ENCODE data around the gene GUCD1.

The GUCD1 gene

DNA sequence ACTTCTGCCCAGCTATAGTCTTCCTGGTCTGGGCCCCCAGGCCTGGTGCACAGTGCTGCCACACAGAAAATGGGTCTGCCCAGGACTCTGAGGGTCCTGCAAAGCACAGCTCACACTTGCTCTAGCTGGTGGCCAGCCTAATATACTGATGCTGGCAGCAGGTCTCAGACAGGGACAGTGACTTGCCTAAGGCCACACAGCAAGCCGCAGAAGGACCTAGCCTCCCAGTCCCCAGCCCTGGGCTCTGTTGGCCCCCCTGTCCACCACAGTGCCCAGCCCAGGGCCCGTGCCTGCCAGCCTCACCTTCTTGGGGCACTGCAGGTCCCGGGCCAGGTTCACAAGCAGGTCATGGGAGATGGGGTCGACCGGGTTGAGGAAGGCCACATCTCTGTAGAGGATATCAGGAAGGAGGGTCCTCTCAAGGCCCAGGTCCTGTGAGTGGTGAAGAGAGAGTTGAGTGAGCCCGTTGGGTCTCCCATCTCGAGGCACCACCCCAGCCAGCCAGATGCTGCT is 34.6 kb upstream of the GUCD1 start:
- no peak for DNase-seq

DNA sequence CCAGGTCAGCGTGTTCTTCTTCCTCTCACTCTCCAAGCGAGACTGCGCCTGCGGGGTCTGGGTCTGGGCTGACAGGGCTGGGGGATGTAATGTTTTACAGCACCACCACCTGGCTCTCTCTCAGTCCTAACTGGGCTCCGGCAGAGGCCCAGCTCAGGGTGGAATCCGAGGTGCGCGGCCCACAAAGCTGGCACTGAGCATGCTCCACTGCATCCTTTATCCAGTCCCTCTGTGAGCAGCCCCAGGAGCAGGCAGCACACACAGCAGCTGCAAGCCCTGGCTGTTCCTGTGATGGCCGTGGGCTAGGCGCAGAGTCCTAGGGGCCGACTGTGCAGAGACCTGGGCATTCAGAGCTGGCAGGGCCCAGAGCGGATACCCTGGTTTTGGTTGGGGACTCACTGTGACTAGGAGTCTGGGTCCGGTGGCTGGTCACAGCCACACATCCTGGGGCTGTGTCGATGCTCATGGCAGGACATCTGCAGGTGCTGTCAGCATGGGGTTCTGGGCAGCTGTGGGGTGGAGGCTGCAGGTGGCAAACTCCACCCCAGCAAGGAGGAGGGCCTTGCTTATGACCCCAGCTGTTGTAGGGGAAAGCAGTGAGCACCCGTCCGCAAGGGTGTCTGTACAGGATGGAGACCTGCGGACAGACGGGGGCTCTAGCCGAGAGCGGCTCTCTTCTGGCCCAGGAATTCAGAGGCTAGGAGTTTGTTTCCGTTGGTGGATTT is 34.0 kb upstream of the GUCD1 start:
- DNase-seq, result no peak

DNA sequence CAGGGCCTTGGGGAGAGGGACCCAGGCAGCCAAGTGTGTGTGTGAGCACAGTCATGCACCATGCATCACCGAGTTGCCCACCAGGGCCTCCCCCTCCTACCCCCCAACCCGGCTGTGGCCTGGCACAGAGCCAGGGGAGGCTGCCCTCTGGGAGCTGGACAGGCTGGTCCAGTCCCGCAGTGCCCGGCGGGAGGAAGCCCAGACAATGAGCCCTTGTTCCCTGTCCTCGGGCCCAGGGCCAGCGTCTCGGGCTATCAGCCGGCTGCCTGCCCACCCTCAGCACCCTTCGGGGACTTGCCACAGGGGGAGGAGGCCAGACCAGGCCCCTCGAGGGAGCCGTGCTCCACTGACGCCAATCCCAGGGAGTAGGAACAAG is 33.4 kb upstream of the GUCD1 start:
- DNase-seq, result no peak

DNA sequence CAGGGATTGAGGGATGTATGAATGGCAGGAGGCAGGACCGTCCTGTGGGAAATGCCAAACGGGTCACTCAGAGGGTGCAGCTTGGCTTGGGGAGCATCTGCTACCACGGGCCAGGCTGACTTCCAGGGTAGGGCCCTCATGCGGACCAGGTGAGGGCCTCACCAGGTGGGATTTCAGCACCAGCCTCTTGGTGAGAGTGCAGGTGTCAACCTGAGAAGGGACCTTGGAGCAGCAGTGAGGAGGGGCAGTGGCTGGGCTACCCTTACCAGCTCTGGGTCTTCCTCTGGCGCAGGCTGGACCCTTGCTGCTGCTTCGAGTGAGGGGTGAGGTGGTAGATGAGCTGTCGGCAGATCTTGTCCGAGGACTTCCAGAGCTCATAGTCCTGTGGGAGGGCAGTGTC is 33.0 kb upstream of the GUCD1 start:
- no peak for DNase-seq

DNA sequence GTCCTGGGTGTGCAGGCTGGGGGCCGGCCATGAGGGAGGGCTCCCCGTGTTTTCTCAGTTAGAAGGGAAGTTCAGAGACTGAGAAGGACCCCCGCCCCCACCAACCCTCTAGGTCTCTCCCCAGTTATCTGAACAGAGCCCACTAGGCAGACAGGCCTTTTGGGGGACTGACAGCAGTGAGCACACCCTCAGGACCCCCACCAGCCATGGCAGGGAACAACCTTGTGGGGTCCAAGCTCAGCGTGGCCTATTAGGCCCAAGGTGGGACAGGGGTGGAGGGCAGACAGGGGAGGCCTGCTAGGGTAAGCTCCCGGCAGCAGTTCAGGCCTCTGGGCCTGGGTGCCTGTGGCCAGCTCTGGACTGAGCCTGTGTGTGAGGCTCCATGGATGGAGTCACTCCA is 32.3 kb upstream of the GUCD1 start:
- DNase-seq, result no peak

DNA sequence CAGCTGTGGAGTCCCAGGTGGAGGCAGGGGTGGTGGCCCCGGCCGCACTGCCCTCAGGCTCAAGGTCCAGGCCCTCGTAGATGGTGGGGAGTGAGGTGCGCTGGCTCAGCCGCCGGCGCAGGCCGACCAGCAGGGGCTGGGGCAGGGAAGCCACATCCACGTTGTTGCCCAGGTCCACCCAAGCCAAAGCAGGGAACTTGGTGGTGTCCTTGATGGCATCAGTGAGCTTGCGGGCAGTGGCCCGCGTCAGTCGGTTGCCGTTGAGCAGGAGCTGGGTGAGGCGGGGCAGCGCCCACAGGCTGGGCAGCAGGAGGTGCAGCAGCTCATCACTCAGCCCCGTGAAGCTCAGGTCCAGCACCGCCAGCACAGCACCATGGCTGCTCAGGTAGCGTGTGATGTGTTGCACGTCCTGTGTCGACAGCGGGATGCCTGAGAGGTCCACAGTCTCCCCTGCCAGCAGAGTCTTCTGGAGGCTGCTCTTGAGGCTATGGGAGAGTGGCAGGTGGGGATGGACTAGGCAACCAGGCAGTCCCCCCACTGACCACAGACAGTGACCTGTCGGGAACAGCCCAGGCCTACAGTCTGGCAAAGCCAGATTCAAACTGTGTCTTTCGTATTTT is 31.1 kb upstream of the GUCD1 start:
- no peak for DNase-seq

DNA sequence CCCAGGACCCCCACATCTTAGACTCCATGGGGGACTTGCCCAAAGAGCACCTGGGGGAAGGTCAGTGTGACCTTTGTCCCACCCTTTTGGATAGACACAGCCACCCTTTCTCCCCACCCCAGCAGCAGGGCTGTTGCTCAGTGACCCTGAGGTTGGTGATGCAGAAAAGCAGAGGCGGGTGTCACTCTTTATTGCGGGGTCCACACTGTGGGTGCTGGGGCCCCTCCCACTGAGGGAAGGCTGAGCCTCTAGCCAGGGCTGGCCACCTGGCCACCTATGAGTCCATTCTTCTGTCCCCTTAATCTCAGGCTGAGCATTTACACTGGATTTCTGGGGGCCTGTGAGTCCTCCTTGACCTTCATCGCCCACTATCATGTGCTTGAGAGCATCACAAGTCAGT is 30.5 kb upstream of the GUCD1 start:
- DNase-seq, result no peak

DNA sequence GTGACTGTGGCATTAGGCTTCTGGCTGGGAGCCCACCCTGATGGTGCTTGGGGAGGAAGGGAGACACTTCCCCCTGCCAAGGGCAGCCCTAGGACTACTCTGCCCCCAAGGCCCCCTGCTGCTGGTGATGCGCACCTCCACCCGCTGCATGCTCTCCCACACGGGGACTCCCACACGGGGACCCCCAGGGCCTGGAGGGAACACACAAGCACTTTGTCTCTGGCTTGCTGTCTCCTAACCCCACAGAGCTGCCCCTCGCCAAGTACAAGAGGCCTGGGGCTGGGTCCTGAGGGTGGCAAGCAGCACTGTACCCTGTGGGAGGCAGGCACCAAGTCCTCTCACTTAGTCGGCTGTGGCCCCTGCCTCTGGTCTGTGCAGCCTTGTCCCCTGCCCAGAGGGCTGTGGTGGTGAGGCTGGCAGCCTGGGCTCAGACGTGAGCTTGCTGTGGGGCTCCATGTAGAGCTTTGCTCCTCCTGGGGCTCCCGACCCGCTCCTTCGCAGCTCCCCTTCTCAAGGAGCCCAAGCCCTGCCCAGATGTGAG is 30.0 kb upstream of the GUCD1 start:
- DNase-seq, result no peak

DNA sequence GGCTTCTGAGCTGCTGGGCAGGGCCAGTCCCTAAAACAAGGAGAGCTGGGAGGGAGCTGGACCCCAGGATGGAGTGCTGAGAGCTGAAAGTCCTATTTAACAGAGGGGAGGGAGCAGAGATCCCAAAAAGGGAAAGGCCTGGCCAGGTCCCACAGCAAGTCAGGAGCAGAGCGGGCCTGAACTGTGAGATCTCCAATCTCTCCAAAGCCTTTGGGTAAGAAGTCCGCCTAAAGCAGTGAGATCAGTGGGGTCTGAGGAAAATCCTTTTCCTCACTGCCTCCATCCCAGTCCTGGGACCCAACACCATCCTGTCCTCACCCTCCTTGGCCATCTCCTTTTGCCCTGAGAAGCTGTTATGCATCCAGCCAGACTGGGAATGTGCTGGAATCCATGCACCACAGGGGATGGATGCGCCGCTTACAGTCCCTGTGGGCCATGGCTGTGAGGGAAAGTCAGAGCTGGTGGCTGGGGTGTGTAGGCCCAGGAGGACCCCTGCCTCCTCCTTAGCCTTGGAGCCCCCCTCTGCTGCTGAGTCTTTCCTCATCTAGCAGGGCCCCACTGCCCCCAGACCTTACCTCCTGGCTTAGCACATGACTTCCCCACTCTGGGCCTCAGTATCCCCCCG is 29.3 kb upstream of the GUCD1 start:
- no peak for DNase-seq

DNA sequence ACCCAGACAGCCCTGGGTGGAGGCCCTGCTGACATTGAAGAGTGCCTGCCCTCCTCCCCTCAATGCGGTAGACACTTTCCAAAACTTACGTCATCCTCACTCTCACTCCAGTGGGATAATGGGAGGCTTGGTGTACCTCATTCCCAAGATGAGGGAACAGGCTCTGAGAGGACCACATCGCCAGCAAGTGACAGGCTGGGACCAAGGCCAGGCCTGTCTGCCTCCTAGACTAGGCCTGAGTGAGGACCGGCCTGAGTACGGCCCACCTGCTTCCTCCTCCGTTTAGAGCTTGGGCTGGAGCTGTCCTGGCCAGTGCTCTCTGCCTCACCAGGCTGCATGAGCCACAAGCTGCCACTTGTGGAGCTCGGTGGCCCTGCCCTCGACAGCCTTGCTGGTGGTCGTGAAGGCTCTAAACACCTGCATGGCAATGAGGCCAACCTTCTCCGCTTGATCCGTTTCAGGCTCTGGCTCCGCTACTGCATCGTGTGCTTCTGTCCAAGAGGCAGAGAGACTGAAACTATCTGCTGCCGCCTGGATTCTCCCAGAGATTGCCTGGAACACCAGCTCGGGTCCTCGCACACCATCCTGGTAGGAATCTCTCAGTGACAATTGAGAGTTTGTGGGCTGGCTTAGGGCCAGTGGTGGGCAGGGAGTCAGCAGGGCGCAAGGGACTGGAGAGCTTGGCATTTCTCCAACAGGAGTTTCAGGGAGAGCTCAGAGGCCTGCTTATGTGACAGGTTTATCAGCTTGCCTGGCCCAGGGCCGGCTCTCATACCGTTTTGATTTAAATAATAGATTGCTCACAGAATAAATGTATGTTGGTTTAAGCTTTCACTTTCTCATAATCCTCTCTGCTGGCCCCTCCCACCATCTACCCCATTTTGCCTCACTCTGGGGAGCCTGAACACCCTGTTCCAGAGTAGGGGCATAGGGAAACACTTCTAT is 28.6 kb upstream of the GUCD1 start:
- DNase-seq, result no peak

DNA sequence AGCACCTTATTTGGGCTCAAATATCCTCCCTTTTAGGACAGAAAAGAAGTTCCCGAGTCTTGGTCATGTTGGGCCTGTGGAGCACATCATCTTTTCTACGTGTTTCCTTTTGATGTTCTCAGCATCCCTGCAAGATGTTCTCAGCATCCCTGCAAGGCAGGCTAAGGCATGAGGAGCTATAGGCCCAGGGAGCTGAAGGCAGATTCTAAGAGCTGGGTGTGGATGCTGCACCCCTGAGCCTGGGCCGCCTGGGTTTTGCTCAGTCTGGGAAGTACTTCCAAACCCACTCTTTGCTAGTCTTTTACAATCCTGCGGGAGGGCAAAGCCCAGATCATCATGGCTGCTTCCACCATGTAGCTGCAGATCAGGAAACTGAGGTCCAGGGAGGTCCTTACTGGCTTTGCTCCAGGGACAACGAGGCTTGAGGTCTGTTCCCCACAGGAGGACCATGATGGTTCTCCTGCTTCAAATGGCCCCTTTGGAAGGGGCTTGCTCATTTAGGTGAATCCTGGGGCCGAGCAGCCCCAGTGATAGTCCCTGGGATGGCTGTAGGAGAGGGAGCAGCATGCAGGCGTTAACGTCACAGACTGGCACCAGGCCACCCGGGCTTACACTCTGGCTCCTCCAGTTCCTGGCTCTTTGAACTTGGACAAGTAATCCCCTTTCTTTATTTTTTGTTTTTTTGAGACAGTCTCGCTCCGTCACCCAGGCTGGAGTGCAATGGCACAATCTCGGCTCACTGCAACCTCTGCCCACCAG is 27.3 kb upstream of the GUCD1 start:
- no peak for DNase-seq

DNA sequence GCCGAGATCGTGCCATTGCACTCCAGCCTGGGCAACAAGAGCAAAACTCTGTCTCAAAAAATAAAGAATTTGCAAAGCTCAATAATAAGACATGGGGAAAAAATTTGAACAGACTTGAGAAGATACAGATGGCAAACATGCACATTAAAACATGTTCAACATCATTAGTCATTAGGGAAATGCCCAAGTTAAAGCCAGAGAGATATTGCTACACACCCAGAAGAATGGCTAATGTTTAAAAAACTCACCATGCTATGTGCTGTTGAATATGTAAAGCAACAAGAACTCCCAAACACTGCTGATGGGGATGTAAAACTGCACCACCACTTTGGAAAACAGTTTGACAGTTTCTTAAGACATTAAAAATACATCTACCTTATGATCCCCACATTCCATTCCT is 25.3 kb upstream of the GUCD1 start:
- no peak for DNase-seq

DNA sequence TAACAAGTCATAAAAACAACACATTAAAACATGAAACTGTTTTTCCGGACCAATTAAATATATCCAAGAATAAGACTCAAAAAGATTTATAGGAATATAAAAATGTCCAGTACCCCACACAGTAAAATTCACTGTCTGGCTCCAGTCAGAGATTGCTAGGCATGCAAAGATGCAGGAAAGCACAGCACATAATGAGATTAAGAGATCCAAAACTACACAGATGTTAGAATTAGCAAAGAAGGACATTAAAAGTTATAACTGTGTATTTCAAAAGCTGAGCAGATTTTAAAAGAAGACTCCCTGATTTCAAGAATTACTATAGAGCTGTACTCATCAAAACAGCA is 24.3 kb upstream of the GUCD1 start:
- DNase-seq, result no peak

DNA sequence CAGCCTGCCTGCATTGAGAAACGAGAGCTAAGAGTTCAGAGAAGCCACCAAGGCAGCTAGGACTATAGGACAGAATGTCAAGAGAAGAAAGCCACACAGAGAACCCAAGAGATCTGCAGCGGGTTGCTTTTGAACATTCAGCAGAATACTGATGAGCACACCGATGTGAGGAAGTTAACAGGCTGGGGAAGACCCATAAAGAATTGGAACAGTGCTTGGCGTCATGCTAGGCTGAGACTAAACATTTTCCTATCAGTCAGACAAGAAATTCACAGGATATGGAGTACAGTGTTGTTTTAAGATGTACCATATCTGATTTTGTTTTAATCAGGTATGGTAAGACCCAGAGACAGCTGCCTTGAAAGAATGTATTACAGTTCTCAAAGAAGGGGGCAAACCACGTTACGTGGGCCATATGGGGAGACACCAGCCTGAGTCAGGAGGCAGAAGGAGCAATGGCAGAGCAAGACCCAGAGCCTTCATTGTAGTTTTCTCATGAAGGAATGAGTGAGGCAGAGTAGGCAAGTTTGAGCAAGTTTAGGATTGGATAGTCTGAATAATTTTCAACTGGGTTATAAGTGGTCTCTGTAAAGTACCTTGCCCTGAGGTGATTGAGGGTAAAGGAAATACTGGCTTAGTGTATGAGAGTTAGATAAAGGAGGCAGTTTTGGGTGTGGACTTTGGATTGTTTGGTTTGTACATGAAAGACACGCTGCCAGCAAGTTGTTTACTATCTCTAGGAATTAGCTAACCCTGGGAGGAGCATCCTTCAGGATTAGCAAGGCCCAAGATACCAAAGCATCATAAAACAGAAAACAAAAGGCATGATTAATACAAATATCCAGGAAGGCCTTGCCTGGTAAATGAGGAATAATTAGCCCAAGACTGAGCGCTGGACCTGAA is 23.7 kb upstream of the GUCD1 start:
- no peak for DNase-seq

DNA sequence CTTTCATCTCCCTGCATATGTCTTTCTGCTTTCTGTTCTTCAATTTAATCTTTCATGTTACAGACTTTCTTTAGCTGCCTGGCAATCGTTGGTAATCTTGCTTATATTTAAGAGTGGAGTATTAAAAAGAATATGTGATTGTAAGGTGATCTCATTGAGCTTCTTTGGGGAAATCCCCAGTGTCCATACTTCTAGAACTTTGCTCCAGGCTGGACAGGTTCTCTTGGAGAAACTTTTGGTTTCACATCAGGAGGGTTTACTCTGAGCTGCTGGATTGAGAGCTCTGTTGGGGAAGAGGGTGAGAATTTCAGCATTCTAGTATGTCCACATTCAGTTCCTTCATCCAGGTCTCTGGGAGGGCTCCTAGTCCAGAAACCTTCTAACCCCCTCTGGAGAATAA is 21.8 kb upstream of the GUCD1 start:
- no peak for DNase-seq

DNA sequence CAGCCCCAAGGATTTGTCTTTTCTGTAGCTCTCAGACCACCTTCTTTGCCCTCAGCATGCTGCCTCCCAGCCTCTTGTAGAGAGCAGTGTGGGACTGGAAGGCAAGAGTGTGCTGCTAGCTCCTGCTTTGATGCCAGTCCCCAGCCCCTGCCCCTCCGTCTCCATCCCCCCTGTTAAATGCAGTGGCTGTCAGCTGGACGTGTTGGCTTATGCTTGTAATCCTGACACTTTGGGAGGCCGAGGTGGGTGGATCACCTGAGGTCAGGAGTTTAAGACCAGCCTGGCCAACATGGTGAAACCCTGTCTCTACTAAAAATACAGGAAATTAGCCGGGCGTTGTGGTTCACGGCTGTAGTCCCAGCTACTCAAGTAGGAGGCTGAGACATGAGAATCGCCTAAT is 16.3 kb upstream of the GUCD1 start:
- DNase-seq, result no peak

DNA sequence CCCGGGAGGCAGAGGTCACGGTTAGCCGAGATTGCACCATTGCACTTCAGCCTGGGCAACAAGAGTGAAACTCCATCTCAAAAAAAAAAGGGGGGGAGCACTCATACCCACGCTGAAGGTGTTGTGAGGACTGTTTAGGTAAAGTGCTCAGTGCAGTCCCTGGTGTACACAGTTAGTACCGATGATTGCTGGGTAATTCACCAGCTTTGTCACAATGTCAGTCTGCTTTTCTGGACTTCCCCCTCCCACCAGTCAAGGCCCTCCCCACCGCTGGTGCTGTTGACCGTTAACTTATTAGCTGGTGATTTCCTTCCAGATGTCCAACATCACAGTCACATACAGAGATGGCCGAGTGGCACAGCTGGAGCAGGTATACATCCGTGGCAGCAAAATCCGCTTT is 12.7 kb upstream of the GUCD1 start:
- no peak for DNase-seq

DNA sequence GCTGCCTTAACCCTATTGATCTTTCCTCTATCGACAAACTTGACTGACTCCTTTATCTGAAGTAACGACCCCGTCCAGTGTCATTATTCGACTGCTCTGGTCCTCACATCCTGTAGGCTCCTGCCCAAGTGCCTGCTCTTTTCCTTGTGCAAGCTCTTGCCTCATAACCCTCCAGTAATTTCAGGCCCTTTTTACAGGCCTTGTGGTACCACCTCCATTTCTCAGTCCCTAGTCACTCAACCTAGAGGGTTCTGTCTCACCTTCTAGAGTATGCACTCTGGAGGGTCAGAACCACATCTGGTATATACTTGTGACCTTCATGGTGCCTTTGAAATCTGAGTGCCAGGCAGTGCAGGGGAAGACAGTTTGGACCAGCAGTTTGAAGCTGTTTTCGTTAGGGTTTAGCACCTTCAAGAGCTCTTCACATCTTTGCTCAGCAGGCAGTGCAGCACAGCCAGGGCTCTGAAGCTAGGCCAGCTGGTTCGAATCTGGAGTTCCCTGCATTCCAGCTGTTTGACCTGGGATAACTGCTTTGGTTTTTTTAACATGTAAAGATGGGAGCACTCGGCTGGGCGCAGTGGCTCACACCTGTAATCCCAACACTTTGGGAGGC is 12.1 kb upstream of the GUCD1 start:
- DNase-seq, result no peak

DNA sequence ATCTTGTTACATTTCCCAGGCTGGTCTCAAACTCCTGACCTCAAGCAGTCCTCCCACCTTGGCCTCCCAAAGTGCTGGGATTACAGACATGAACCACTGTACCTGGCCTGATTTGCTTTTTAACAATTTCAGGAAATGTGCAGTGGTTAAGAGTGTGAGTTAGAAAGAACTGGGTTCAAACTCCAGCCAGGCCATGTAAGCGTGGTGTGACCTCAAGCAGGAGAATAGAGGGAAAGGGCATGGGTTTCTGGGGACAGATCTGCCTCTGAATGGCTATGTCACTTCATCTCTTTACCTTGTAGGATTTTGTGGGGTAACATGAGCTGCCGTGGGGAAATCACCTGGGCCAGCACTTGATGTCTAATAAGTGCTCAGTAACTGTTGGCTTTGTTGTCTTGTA is 10.1 kb upstream of the GUCD1 start:
- no peak for DNase-seq

DNA sequence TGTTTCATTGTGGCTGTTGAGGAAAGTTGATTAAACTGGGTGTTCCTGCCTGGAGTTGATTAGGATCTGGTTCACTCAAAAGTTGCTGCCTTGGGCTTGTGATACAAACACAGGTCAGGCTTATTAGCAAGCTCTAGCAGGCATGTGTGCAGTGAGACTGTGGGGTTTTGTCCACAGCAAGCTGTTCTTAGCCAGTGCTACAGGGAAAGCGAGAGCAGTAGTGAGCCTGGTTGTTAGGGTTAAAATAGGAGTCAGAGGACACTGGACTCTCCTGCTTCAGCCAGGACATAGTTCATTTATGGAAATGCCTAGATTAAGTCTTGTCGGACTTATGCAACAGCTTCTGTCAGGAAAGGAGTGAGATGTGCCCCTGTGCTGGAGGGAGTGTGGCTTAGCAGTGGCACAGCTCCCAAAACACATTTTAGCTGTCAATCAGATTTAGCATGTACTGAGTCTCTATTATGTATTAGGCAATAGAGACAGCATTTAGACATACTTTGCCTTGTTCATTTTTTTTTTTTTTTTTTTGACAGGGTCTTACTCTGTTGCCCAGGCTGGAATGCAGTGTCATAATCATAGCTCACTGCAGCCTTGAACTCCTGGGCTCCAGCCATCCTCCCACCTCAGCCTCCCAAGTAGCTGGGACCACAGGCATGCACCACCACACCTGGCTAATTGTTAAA is 9.6 kb upstream of the GUCD1 start:
- no peak for DNase-seq

Measured in bone marrow (tissue), 2 donors.